H1 (cell line): ENCODE data around the gene NEURL1B. TPM values are rescaled to one million over a fixed set of nuclear protein-coding genes. Genes with fewer than 3 reads are reported as not detected.

Source experiments
- CTCF ChIA-PET: fragments of 300-600 bp; sonication (Branson Sonifier 250); formaldehyde crosslinking; loops from one replicate; lab custom pipeline; 2021; ENCODE audit not compliant: partially characterized antibody; lab: Charles Lee
- POLR2A ChIA-PET: fragments of 300-600 bp; sonication (Branson Sonifier 250); formaldehyde crosslinking; loops from one replicate; lab custom pipeline; 2021; ENCODE audit warnings: inconsistent platforms; ENCODE audit not compliant: partially characterized antibody; lab: Charles Lee
- DNase-seq, 2 experiments: peaks; one replicate each; pipeline versions ENCODE4 v3.0.0 to v3.0.0-alpha.2; 2010 to 2022; ENCODE audit warnings: low spot score in 2 of 2, low read depth in 1 of 2, mixed read lengths in 1 of 2
- FAIRE-seq: peaks from 2 replicates; lab custom pipeline; 2011; peaks lifted over from hg19 to GRCh38; lab: Jason Lieb, UNC
- H2AFZ ChIP-seq: 2 replicates; pipeline ENCODE4 v1.8.1; 2012; ENCODE audit warnings: low read length, inconsistent platforms
- H2AK5ac ChIP-seq: 2 replicates; pipeline ENCODE4 v1.6.1; 2013; ENCODE audit warnings: low read depth, low read length
- H2BK120ac ChIP-seq: replicated peaks from 2 replicates; pipeline ENCODE3; 2013; ENCODE audit warnings: low read depth, low read length, inconsistent platforms
- H2BK12ac ChIP-seq: 2 replicates; pipeline ENCODE4 v1.6.1; 2013; ENCODE audit warnings: low read depth, low read length
- H2BK15ac ChIP-seq: 2 replicates; pipeline ENCODE4 v1.6.1; 2013; ENCODE audit warnings: low read length
- H2BK20ac ChIP-seq: 2 replicates; pipeline ENCODE4 v1.6.1; 2013; ENCODE audit warnings: low read length
- H2BK5ac ChIP-seq: 2 replicates; pipeline ENCODE4 v1.6.1; 2013; ENCODE audit warnings: low read depth, low read length
- H3K14ac ChIP-seq: 2 replicates; pipeline ENCODE4 v1.6.1; 2013; ENCODE audit warnings: inconsistent platforms; ENCODE audit not compliant: insufficient read length
- H3K18ac ChIP-seq: 2 replicates; pipeline ENCODE4 v1.6.1; 2013; ENCODE audit warnings: low read length; ENCODE audit errors: extremely low read depth
- H3K23ac ChIP-seq: 2 replicates; pipeline ENCODE4 v1.6.1; 2013; ENCODE audit warnings: inconsistent platforms; ENCODE audit not compliant: insufficient read length
- H3K23me2 ChIP-seq: 2 replicates; pipeline ENCODE4 v1.6.1; 2013; ENCODE audit warnings: low read depth, low read length
- H3K27ac ChIP-seq: 2 replicates; pipeline ENCODE4 v1.6.1; 2011; ENCODE audit warnings: low read depth, low read length, inconsistent platforms
- H3K27me3 ChIP-seq, 4 experiments: replicated peaks in 1 of 4; 1 replicate in 1 of 4; 2 replicates in 3 of 4; pipeline versions ENCODE4 v1.6.1 to v1.8.1; 2011 to 2013; ENCODE audit warnings: low read length in 3 of 4, mild to moderate bottlenecking in 3 of 4, inconsistent platforms in 2 of 4, mixed read lengths in 2 of 4, moderate library complexity in 1 of 4; ENCODE audit not compliant: control insufficient read depth in 3 of 4, insufficient read depth in 3 of 4; ENCODE audit errors: extremely low read depth in 1 of 4
- H3K36me3 ChIP-seq, 4 experiments: 2 replicates each; pipeline versions ENCODE4 v1.6.1 to v1.8.1; 2011 to 2013; ENCODE audit warnings: mild to moderate bottlenecking in 4 of 4, low read length in 3 of 4, moderate library complexity in 2 of 4, control low read depth in 1 of 4, inconsistent platforms in 1 of 4; ENCODE audit not compliant: insufficient read depth in 4 of 4, control insufficient read depth in 2 of 4
- H3K4ac ChIP-seq: replicated peaks from 2 replicates; pipeline ENCODE3; 2013; ENCODE audit warnings: low read length, low read depth, mixed read lengths, inconsistent platforms; ENCODE audit not compliant: insufficient read length
- H3K4me1 ChIP-seq, 4 experiments: replicated peaks in 1 of 4; 1 replicate in 1 of 4; 2 replicates in 3 of 4; pipeline versions ENCODE4 v1.6.1 to v1.8.1; 2011 to 2013; ENCODE audit warnings: low read length in 3 of 4, inconsistent platforms in 2 of 4, mixed read lengths in 1 of 4; ENCODE audit not compliant: insufficient read depth in 4 of 4, control insufficient read depth in 3 of 4
- H3K4me2 ChIP-seq, 2 experiments: 2 replicates each; pipeline versions ENCODE4 v1.6.1 to v1.8.1; 2011 to 2013; ENCODE audit warnings: low read depth in 2 of 2, low read length in 2 of 2, control low read depth in 1 of 2, inconsistent platforms in 1 of 2, mild to moderate bottlenecking in 1 of 2; ENCODE audit not compliant: insufficient read depth in 1 of 2
- H3K4me3 ChIP-seq, 4 experiments: fragments of 200-600, 300-600 bp in 1 of 4; sonication (generic), shearing (Covaris generic), sonication (Bioruptor Twin) in 1 of 4; 2 replicates each; pipeline versions ENCODE4 v1.5.1 to v1.8.1; 2011 to 2016; ENCODE audit warnings: low read length in 4 of 4, low read depth in 3 of 4, control low read depth in 2 of 4, inconsistent platforms in 2 of 4, mild to moderate bottlenecking in 2 of 4, mixed read lengths in 1 of 4, moderate library complexity in 1 of 4; ENCODE audit not compliant: insufficient read depth in 2 of 4; ENCODE audit errors: extremely low read depth in 1 of 4
- H3K56ac ChIP-seq: replicated peaks from 2 replicates; pipeline ENCODE3; 2013; ENCODE audit warnings: low read depth, mild to moderate bottlenecking, mixed read lengths, low read length, inconsistent platforms; ENCODE audit not compliant: insufficient read length
- H3K79me1 ChIP-seq: 2 replicates; pipeline ENCODE4 v1.6.1; 2013; ENCODE audit warnings: low read depth, low read length, control low read depth
- H3K79me2 ChIP-seq, 2 experiments: 2 replicates each; pipeline versions ENCODE4 v1.6.1 to v1.8.1; 2012 to 2013; ENCODE audit warnings: low read length in 2 of 2, mild to moderate bottlenecking in 2 of 2, inconsistent platforms in 1 of 2; ENCODE audit not compliant: insufficient read depth in 2 of 2, control insufficient read depth in 1 of 2
- H3K9ac ChIP-seq, 4 experiments: replicated peaks in 1 of 4; 1 replicate in 1 of 4; 2 replicates in 3 of 4; pipeline versions ENCODE4 v1.6.1 to v1.8.1; 2011 to 2013; ENCODE audit warnings: low read depth in 3 of 4, low read length in 3 of 4, control low read depth in 2 of 4, mild to moderate bottlenecking in 2 of 4, moderate library complexity in 2 of 4, inconsistent platforms in 1 of 4; ENCODE audit errors: extremely low read depth in 1 of 4
- H3K9me3 ChIP-seq, 2 experiments: 2 replicates each; pipeline versions ENCODE4 v1.6.1 to v1.8.1; 2012 to 2013; ENCODE audit warnings: mild to moderate bottlenecking in 2 of 2, moderate library complexity in 2 of 2, control low read depth in 1 of 2, inconsistent platforms in 1 of 2, low read depth in 1 of 2, low read length in 1 of 2, mixed read lengths in 1 of 2; ENCODE audit not compliant: insufficient read depth in 2 of 2
- H4K20me1 ChIP-seq, 2 experiments: replicated peaks in 1 of 2; 2 replicates each; pipeline versions ENCODE3 to v1.8.1; 2011 to 2013; ENCODE audit warnings: inconsistent platforms in 2 of 2, low read length in 2 of 2, mild to moderate bottlenecking in 1 of 2; ENCODE audit not compliant: insufficient read depth in 2 of 2, control insufficient read depth in 1 of 2
- H4K5ac ChIP-seq: 2 replicates; pipeline ENCODE4 v1.6.1; 2013; ENCODE audit warnings: low read length, low read depth, mixed read lengths, inconsistent platforms; ENCODE audit not compliant: insufficient read length
- H4K8ac ChIP-seq: 2 replicates; pipeline ENCODE4 v1.8.0; 2013; ENCODE audit warnings: mild to moderate bottlenecking, moderate library complexity, low read length, inconsistent platforms; ENCODE audit not compliant: insufficient read depth; ENCODE audit errors: extremely low read depth
- H4K91ac ChIP-seq: replicated peaks from 2 replicates; pipeline ENCODE3; 2013; ENCODE audit warnings: low read length, mixed read lengths, inconsistent platforms; ENCODE audit not compliant: insufficient read length
- ASH2L ChIP-seq: fragments of 200-600, 300-600 bp; sonication (generic); IDR thresholded peaks from one replicate; pipeline ENCODE4 v1.7.1; 2017; ENCODE audit warnings: low read length
- ATF2 ChIP-seq: IDR thresholded peaks from 2 replicates; pipeline ENCODE4 v1.6.1; 2012; ENCODE audit warnings: low read length, inconsistent platforms
- CTCF ChIP-seq, 3 experiments: IDR thresholded peaks; 1 replicate in 2 of 3; 2 replicates in 1 of 3; pipeline versions ENCODE4 v1.5.1 to v1.6.1; 2011; ENCODE audit warnings: low read length in 3 of 3, mild to moderate bottlenecking in 3 of 3, inconsistent platforms in 2 of 3, low read depth in 1 of 3, moderate library complexity in 1 of 3; ENCODE audit not compliant: insufficient read depth in 1 of 3; ENCODE audit errors: control extremely low read depth in 1 of 3
- JUND ChIP-seq: IDR thresholded peaks from 2 replicates; pipeline ENCODE4 v1.6.1; 2011; ENCODE audit warnings: mild to moderate bottlenecking, improper control_type of control experiment, low read length
- KDM4A ChIP-seq: IDR thresholded peaks from one replicate; pipeline ENCODE4 v1.7.1; 2012; ENCODE audit warnings: low read depth, mild to moderate bottlenecking, moderate library complexity, low read length, inconsistent platforms; ENCODE audit not compliant: severe bottlenecking
- KDM5A ChIP-seq: fragments of 200-600 bp; IDR thresholded peaks from 2 replicates; pipeline ENCODE4 v1.7.1; 2012; ENCODE audit warnings: mild to moderate bottlenecking, low read length, inconsistent platforms, mixed read lengths
- SIN3A ChIP-seq, 2 experiments: IDR thresholded peaks in 1 of 2; conservative IDR thresholded peaks in 1 of 2; 2 replicates each; pipeline ENCODE4 v1.6.1; 2011 to 2012; ENCODE audit warnings: low read length in 2 of 2, improper control_type of control experiment in 1 of 2, low read depth in 1 of 2, mild to moderate bottlenecking in 1 of 2
- YY1 ChIP-seq: IDR thresholded peaks from 2 replicates; pipeline ENCODE4 v1.6.1; 2011; ENCODE audit warnings: low read depth, mild to moderate bottlenecking, low read length
- WGBS, 2 experiments: shearing (Covaris generic) in 1 of 2; methylation state at CpG; one replicate each; pipeline versions ENCODE4 v1.1.6 to v1.1.7; 2013 to 2015; ENCODE audit warnings: low lambda C conversion rate in 2 of 2, mixed read lengths in 2 of 2, inconsistent platforms in 1 of 2, low coverage in 1 of 2, missing lambda C conversion rate in 1 of 2; ENCODE audit not compliant: insufficient replicate concordance in 2 of 2, insufficient coverage in 1 of 2, insufficient read length in 1 of 2; ENCODE audit errors: extremely low coverage in 1 of 2, missing lambda C conversion rate in 1 of 2; 5-methylcytosine and 5-hydroxymethylcytosine counted together
- polyA plus RNA-seq, 7 experiments: library from polyadenylated mRNA; depleted of rRNA in 3 of 7; stranded (reverse) in 5 of 7; unstranded in 2 of 7; fragments of >200 nt in 5 of 7; fragments of 200-250 nt in 2 of 7; gene quantifications; 1 replicate in 5 of 7; 2 replicates in 1 of 7; 4 replicates in 1 of 7; pipeline versions ENCODE4 v1.2.1 to v1.2.3, GENCODE V29; 2011 to 2013; ENCODE audit warnings: missing spikeins in 2 of 7, mixed read lengths in 2 of 7
- total RNA-seq: library from RNA; stranded (reverse); fragmentation: NEBNext Ultra II Directional; extraction: Animal tissue kit (Norgen Biotek cat#: 25700); gene quantifications from 2 replicates; pipeline ENCODE4 v1.2.1, GENCODE V29; 2021

The NEURL1B gene
- total and polyA plus RNA-seq, 2 of the 8 experiments (the other 6 are each of a cell fraction or from before 2014, with no cell fraction given): 3.3 to 6.1 TPM

DNA sequence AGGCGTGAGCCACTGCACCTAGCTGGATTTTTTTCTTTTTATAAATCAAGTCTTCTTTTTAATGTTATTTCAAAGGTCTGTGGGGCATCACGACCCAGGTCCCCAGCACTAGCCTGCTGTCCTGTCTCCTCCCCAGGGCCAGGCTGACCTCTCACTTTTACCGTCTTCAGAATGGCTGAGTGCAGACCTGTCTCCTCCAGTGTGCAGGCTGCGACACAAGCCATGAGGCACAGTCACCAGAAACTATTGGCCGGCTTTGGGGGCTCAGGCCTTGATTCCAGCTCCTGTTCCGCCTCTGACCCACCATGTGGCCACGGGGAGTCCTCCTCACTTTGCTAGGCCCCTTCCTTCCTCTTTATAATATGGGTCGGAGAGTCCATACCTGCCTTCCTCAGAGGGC lies 46.6 kb upstream of the NEURL1B start:
- Histone ChIP-seq H2BK20ac (no peak overlapping the region), H4K5ac (no peak overlapping the region), H3K18ac (no peak overlapping the region), H4K91ac (no peak overlapping the region), H2BK120ac (no peak overlapping the region), H3K79me1 (no peaks in the 10 kb centered on the region; the same call in 1 of the 2 replicates), H3K56ac (no peak overlapping the region), H3K23me2 (peaks cover 9% of the 10 kb centered on the region; the same call in 1 of the 2 replicates), H3K23ac (no peak overlapping the region), H2BK15ac (no peak overlapping the region), H3K4me3 (no peak overlapping the region), H3K9ac (no peak overlapping the region), H3K9me3 (no peaks in the 10 kb centered on the region), H2AK5ac (no peak overlapping the region), H3K4ac (no peak overlapping the region), H3K79me2 (no peaks in the 10 kb centered on the region), H3K27ac (no peak overlapping the region), H3K4me1 (no peaks in the 10 kb centered on the region; a peak in 2 of 7 replicates), H2BK5ac (no peak overlapping the region), H3K14ac (no peak overlapping the region), H2AFZ (no peak overlapping the region), H3K36me3 (no peaks in the 10 kb centered on the region), H2BK12ac (no peak overlapping the region), H4K8ac (no peak overlapping the region), H3K27me3 (peaks cover 0 to 2% (median 1%) of the 10 kb centered on the region in 4 experiments; a peak in 3 of 7 replicates), H4K20me1 (peaks cover 0 to 11% of the 10 kb centered on the region in 2 experiments), H3K4me2 (no peak overlapping the region)
- CTCF ChIA-PET: interaction anchor here (0.7 to 2.5 kb wide), 5 partner anchors 12 to 134 kb away, joined by 3 to 7 read pairs (median 3); no protein-coding TSS in a partner anchor
- DNase-seq (no peak), FAIRE-seq (no peak)
- POLR2A ChIA-PET: no interaction called here
- TF ChIP-seq KDM5A (no peak), ATF2 (no peak), YY1 (no peak), JUND (no peak), CTCF (IDR thresholded peaks at IDR 0.05; ENCODE audit: control extremely low read depth in 1 of 3, insufficient read depth in 1 of 3, low read depth in 1 of 3, low read length in 3 of 3) (no peak), SIN3A (conservative IDR thresholded peaks at IDR 0.05 in 1 of 2, IDR thresholded peaks at IDR 0.05 in 1 of 2; ENCODE audit: low read depth in 1 of 2, low read length in 2 of 2) (no peak), ASH2L (no peak), KDM4A (no peak)
- 81% methylated on average over 8 of the region's 8 CpGs; no CpG with 5 or more reads in 1 of the 2 experiments for WGBS, 2 experiments
